ENCODE data around the gene GTF2H1.
"Not testable (repeated sequence)": the region's sequence is repeated elsewhere in the genome, so short reads cannot be mapped to it uniquely, and the experiment has no call there.

GTF2H1 gene

DNA sequence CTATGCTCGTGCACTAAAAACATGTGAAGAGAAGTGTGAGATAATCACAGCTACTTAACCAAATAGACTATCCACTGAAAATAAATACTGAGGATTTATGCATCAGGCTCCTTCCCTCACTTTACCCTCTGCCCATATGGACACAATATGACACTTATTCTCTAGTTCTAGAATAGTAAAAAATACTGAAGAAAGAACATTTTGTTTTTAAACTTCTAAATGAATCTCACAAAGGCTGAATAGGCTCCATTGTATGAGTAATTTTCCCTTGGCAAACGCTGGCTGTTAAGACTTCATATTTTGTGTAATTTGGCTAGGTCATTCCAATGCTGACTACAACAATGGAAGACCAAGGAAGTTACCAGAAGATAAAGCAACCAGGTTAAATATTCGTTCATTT is 10.4 kb upstream of the GTF2H1 start:
- Mint-ChIP-seq H3K4me3 (no peak overlapping the region), H3K9me3 (no peaks in the 10 kb centered on the region), H3K27ac (no peak overlapping the region), H3K4me1 (peaks cover 7% of the 10 kb centered on the region), H3K27me3 (no peaks in the 10 kb centered on the region), H3K36me3 (ENCODE audit: low read depth) (peaks cover 25% of the 10 kb centered on the region)
- no peak for DNase-seq
- ATAC-seq, result no peak

GRCh38 chr11:18312663-18313420 is 9.5 kb upstream of the GTF2H1 start:
- Mint-ChIP-seq H3K27ac (no peak overlapping the region), H3K9me3 (no peaks in the 10 kb centered on the region), H3K27me3 (no peaks in the 10 kb centered on the region), H3K4me3 (no peak overlapping the region), H3K36me3 (ENCODE audit: low read depth) (peaks cover 26% of the 10 kb centered on the region), H3K4me1 (peaks cover 10% of the 10 kb centered on the region)
- ATAC-seq (no peak), DNase-seq (no peak)

DNA sequence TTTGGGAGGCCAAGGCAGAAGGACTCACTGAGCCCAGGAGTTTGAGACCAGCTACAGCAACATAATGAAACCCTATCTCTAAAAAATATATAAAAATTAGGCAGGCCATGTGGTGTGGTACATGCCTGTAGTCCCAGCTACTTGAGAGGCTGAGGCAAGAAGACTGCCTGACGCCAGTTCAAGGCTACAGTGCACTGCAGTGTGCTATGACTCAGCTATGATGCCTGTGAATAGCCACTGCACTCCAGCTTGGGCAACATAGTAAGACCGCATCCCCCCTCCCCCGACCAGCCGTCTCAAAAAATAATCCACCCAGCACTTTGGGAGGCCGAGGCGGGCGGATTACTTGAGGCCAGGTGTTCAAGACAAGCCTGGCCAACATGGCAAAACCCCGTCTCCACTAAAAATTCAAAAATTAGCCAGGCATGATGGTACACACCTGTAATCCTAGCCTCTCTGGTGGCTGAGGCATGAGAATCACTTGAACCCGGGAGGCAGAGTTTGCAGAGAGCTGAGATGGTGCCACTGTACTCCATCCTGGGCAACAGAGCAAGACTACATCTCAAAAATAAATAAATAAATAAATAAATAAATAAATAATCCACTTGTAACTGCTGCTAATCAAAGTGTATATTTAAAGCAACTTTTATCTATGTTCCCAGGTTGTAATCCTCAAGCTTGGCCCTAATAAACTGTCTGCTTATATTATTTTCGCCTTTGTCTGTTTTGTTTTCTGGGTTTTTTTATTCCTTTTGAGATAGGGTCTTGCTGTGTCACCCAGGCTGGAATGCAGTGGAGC is 8.2 kb upstream of the GTF2H1 start:
- ATAC-seq, result no peak
- Mint-ChIP-seq H3K27ac (no peak overlapping the region), H3K9me3 (no peaks in the 10 kb centered on the region), H3K4me3 (no peak overlapping the region), H3K4me1 (peaks cover 18% of the 10 kb centered on the region), H3K36me3 (ENCODE audit: low read depth) (peaks cover 22% of the 10 kb centered on the region), H3K27me3 (no peaks in the 10 kb centered on the region)
- no peak for DNase-seq

DNA sequence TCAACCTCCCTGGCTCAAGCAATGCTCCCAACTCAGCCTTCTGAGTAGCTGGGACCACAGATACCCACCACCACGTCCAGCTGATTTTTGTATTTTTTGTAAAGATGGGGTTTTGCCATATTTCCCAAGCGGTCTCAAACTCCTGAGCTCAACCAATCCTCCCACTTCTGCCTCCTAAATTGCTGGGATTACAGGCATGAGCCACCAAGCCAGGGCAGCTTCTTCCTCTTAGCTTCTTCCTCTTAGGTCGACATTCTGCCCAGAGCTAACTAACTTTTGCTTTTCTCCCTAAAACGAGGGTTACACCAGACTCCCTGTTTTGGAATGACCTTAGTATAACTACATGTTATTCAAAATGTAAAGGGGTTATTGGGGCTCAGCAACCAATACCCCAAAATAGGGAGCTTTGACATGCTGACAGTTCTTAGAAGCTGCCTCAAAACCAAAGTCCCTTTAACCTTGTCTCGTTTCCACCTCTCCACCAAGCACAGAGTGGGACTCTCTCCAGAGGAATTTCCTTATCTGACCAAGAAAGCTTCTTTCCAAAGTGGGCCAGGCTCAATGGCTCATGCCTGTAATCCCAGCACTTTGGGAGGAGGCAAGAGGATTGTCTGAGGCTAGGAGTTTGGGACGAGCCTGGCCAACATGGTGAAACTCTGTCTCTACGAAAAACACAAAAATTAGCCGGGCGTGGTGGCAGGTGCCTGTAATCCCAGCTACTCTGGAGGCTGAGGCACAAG is 7.4 kb upstream of the GTF2H1 start:
- DNase-seq (no peak), ATAC-seq (no peak)
- no peak overlapping the region for H3K27ac Mint-ChIP-seq
- no peak overlapping the region for H3K4me3 Mint-ChIP-seq
- peaks cover 20% of the 10 kb centered on the region for H3K36me3 Mint-ChIP-seq (ENCODE audit: low read depth)
- H3K4me1 Mint-ChIP-seq, result peaks cover 26% of the 10 kb centered on the region
- no peaks in the 10 kb centered on the region for H3K9me3 Mint-ChIP-seq
- no peaks in the 10 kb centered on the region for H3K27me3 Mint-ChIP-seq

- no peak overlapping the region for H3K4me3 Mint-ChIP-seq
- H3K36me3 Mint-ChIP-seq (ENCODE audit: low read depth), result peaks cover 14% of the 10 kb centered on the region
- ATAC-seq, result no peak
- H3K4me1 Mint-ChIP-seq, result peaks cover 34% of the 10 kb centered on the region
- no peak overlapping the region for H3K27ac Mint-ChIP-seq
- H3K27me3 Mint-ChIP-seq, result no peaks in the 10 kb centered on the region
- DNase-seq, result no peak
- H3K9me3 Mint-ChIP-seq, result no peaks in the 10 kb centered on the region
These were observed 6.5 kb upstream of the GTF2H1 start for GRCh38 chr11:18315893-18316292.

DNA sequence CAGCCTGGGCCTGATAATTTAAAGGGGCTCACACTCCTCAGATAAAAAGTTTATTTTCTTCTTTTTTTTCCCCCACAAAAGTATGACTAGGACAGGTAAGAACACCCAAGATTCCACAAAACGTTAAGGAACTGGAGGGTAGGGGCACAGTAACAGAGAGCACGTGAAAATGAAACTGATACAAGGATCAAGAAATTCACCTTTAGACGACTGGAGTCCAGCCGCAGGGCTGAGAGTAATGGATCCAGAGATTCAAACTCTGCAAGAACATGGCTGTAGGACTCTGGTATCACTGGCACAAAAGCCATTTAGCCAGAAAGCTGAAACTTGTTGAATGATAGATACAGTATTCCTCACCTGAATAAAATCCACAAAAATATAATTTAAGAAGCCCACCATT is 4.8 kb upstream of the GTF2H1 start:
- H3K36me3 Mint-ChIP-seq (ENCODE audit: low read depth), result peaks cover 13% of the 10 kb centered on the region
- ATAC-seq (no peak), DNase-seq (no peak)
- H3K4me1 Mint-ChIP-seq, result peaks cover 44% of the 10 kb centered on the region
- no peak overlapping the region for H3K27ac Mint-ChIP-seq
- no peaks in the 10 kb centered on the region for H3K9me3 Mint-ChIP-seq
- H3K27me3 Mint-ChIP-seq, result no peaks in the 10 kb centered on the region
- no peak overlapping the region for H3K4me3 Mint-ChIP-seq

DNA sequence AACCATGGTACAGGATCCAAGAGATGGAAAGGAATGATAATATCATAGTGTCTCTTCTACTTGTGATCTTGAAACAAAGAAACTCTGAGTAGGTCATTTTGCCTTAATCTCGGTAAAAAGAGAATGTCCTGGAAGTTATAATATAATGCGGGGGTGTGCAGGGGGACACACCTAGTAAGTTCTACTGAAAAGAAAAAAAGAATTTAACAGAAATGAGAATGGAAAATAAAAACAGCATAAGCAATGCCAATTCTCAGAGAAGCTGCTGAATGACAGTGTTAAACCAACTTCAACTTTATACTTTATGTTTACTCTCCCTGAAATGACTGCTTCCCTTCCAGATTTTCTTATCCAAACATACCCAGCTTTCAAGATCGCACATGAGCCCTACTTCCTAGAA is 2.5 kb upstream of the GTF2H1 start:
- no peaks in the 10 kb centered on the region for H3K27me3 Mint-ChIP-seq
- DNase-seq (no peak), ATAC-seq (no peak)
- peaks cover 26% of the 10 kb centered on the region for H3K36me3 Mint-ChIP-seq (ENCODE audit: low read depth)
- peak overlapping the region; percentile 96 for H3K4me3 Mint-ChIP-seq
- peaks cover 57% of the 10 kb centered on the region for H3K4me1 Mint-ChIP-seq
- no peaks in the 10 kb centered on the region for H3K9me3 Mint-ChIP-seq
- no peak overlapping the region for H3K27ac Mint-ChIP-seq

DNA sequence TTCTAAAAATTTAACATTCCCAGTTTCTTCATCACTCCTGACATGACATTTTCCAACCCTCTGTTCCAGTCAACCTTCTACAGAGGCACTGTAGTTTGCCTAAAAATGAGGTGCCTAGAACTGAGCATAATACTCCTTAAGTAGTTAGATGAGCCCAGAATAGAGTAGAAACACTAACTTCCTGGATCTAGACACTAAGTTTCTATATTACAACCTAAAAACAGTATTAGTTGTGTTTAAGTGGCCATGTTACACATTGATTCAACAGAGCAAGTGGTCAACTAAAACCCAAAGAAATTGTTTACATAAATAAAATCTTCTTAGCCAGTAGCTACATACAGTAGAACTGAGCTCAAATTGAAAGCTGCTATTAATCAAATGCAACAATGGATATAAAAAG is 1.8 kb upstream of the GTF2H1 start:
- no peaks in the 10 kb centered on the region for H3K9me3 Mint-ChIP-seq
- no peaks in the 10 kb centered on the region for H3K27me3 Mint-ChIP-seq
- H3K27ac Mint-ChIP-seq, result no peak overlapping the region
- peaks cover 64% of the 10 kb centered on the region for H3K4me1 Mint-ChIP-seq
- no peak for DNase-seq
- peak overlapping the region; percentile 96 for H3K4me3 Mint-ChIP-seq
- no peak for ATAC-seq
- peaks cover 31% of the 10 kb centered on the region for H3K36me3 Mint-ChIP-seq (ENCODE audit: low read depth)

- H3K27ac Mint-ChIP-seq, result peak overlapping the region; percentile 99
- peaks cover 33% of the 10 kb centered on the region for H3K36me3 Mint-ChIP-seq (ENCODE audit: low read depth)
- H3K9me3 Mint-ChIP-seq, result no peaks in the 10 kb centered on the region
- peak overlapping the region; percentile 96 for H3K4me3 Mint-ChIP-seq
- H3K4me1 Mint-ChIP-seq, result peaks cover 68% of the 10 kb centered on the region
- ATAC-seq (peak; percentile 2), DNase-seq (no peak)
- no peaks in the 10 kb centered on the region for H3K27me3 Mint-ChIP-seq
These were observed 794 bp upstream of the GTF2H1 start for GRCh38 chr11:18321578-18321968.

GRCh38 chr11:18322818-18323570 is 627 bp downstream of the GTF2H1 start:
- Mint-ChIP-seq H3K27me3 (no peaks in the 10 kb centered on the region), H3K4me3 (peak overlapping the region; percentile 96), H3K9me3 (no peaks in the 10 kb centered on the region), H3K4me1 (peaks cover 68% of the 10 kb centered on the region), H3K36me3 (ENCODE audit: low read depth) (peaks cover 38% of the 10 kb centered on the region), H3K27ac (peak overlapping the region; percentile 99)
- no peak for DNase-seq
- ATAC-seq, result no peak

DNA sequence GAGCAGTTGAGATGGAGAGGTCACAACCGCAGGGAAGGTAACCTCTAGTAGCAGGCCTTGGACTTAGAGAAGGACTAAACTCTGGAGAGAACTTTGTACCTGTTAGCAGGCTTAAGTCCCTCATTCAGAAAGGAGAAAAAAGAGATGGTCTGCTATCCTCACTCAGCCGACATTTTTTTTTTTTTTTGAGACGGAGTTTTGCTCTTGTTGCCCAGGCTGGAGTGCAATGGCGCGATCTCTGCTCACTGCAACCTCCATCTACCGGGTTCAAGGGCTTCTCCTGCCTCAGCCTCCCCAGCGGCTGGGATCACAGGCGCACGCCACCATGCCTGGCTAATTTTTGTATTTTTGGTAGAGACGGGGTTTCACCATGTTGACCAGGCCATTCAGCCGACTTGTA is 1.5 kb downstream of the GTF2H1 start:
- not testable (repeated sequence) for H3K9me3 Mint-ChIP-seq
- peaks cover 38% of the 10 kb centered on the region for H3K36me3 Mint-ChIP-seq (ENCODE audit: low read depth)

DNA sequence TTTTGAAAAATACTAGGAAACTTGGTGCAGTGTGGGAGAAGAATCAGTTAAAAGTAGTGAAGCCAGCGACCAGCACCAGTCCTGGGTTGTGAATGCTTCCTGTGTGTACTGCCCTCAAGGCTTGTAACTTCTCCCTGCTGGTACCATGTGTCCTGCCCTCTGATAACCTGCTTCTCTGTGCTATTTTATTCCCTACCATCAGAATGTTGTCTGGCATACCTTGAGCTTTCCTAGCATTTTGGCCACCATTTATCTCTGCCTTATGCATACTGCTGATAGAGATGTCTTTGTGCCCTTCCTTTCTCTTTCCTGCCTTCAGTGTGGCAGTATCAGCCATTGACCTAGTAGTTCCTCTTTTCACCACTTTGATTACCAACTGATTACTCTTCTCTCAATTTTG is 2.0 kb downstream of the GTF2H1 start:
- Mint-ChIP-seq H3K27me3 (no peaks in the 10 kb centered on the region), H3K4me3 (peak overlapping the region; percentile 96), H3K27ac (peak overlapping the region; percentile 99), H3K36me3 (ENCODE audit: low read depth) (peaks cover 37% of the 10 kb centered on the region), H3K4me1 (peaks cover 66% of the 10 kb centered on the region), H3K9me3 (no peaks in the 10 kb centered on the region)
- no peak for DNase-seq
- no peak for ATAC-seq

More for the DNA sequence above, 1.5 kb downstream of the GTF2H1 start:
- not testable (repeated sequence) for ATAC-seq, H3K27me3 Mint-ChIP-seq, DNase-seq
- peak overlapping the region; percentile 99 for H3K27ac Mint-ChIP-seq
- H3K4me3 Mint-ChIP-seq, result peak overlapping the region; percentile 96
- H3K4me1 Mint-ChIP-seq, result peaks cover 66% of the 10 kb centered on the region

DNA sequence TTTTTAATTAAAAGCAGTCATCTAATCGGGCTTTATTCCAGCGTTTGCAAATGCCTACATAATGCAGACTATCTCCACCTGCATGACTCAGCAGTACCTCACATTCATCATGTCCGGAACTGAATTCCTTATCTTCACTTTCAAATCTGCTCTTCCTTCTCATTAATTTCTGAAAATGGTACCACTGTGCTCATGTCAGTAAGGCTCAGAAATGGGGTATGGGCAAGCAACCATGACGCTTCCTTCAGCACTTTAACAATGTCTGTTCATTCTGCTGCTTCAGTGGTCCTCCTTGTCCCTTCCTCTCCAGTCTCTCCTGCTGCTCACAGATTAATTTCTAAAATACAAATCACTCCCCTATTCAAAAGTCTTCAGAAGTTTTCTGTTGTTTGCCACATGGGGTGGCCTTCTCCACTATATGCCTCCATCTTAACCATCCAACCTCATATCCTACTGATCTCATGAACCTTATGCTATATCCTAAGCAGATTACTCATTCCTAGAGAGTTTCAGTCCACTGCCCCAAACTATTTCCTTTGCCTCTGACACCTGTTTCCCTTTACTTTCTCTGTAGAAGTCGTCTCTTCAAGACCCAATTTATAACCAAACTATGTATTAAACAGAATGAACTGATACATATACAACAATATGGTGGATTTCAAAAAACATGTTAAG is 7.0 kb downstream of the GTF2H1 start:
- DNase-seq, result no peak

GRCh38 chr11:18330921-18331320 is 8.6 kb downstream of the GTF2H1 start:
- H3K27me3 Mint-ChIP-seq, result no peaks in the 10 kb centered on the region
- H3K9me3 Mint-ChIP-seq, result no peaks in the 10 kb centered on the region
- peaks cover 47% of the 10 kb centered on the region for H3K4me1 Mint-ChIP-seq
- no peak overlapping the region for H3K4me3 Mint-ChIP-seq
- no peak for ATAC-seq
- no peak for DNase-seq
- H3K36me3 Mint-ChIP-seq (ENCODE audit: low read depth), result peaks cover 51% of the 10 kb centered on the region
- peak overlapping the region; percentile 59 for H3K27ac Mint-ChIP-seq

More for the DNA sequence above, 7.0 kb downstream of the GTF2H1 start:
- Mint-ChIP-seq H3K4me1 (peaks cover 61% of the 10 kb centered on the region), H3K4me3 (no peak overlapping the region), H3K36me3 (ENCODE audit: low read depth) (peaks cover 49% of the 10 kb centered on the region), H3K9me3 (no peaks in the 10 kb centered on the region), H3K27ac (peak overlapping the region; percentile 26), H3K27me3 (no peaks in the 10 kb centered on the region)
- ATAC-seq, result peak; percentile 37
